Lower leg skin (tissue), 4 donors: ENCODE data around the gene CMC4. TPM values are rescaled to one million over a fixed set of nuclear protein-coding genes. Genes with fewer than 3 reads are reported as not detected.

Source experiments
- DNase-seq, 2 donors: peaks; one replicate each; pipeline ENCODE4 v3.0.0-alpha.2; 2019; ENCODE audit warnings: low spot score in 2 of 2
- H3K4me3 ChIP-seq: fragments of 200-600 bp; sonication (generic); 2 replicates; pipeline ENCODE4 v1.5.1; 2017; ENCODE audit warnings: mild to moderate bottlenecking, low read depth; ENCODE audit not compliant: poor library complexity, severe bottlenecking
- CTCF ChIP-seq, 3 donors: fragments of 450-650 bp; IDR thresholded peaks; one replicate each; pipeline ENCODE4 v1.5.1; 2016; ENCODE audit warnings: antibody characterized with exemption in 3 of 3, mild to moderate bottlenecking in 3 of 3, moderate library complexity in 2 of 3
- POLR2A ChIP-seq, 2 donors: fragments of 450-650 bp; IDR thresholded peaks; one replicate each; pipeline ENCODE4 v1.6.1; 2016 to 2017; ENCODE audit warnings: antibody characterized with exemption in 2 of 2, mild to moderate bottlenecking in 1 of 2, moderate library complexity in 1 of 2
- WGBS, 2 donors: methylation state at CpG; one replicate each; pipeline ENCODE4 v1.1.5; 2018; 5-methylcytosine and 5-hydroxymethylcytosine counted together
- intact Hi-C: fragments of 100-400 bp; cut with DNase I; formaldehyde crosslinking; loops from one replicate; pipeline ENCODE4 v1.15.0; 2023; ENCODE audit warnings: low total_unique reads
- total RNA-seq, 4 donors: library from RNA; depleted of rRNA; stranded (reverse); fragments of >200 nt; gene quantifications; one replicate each; pipeline ENCODE4 v1.1.0, GENCODE V29; 2016

CMC4 gene
- total RNA-seq, 4 donors from 2014 or later, result 17.8 to 22.2 (median 18.5) TPM

DNA sequence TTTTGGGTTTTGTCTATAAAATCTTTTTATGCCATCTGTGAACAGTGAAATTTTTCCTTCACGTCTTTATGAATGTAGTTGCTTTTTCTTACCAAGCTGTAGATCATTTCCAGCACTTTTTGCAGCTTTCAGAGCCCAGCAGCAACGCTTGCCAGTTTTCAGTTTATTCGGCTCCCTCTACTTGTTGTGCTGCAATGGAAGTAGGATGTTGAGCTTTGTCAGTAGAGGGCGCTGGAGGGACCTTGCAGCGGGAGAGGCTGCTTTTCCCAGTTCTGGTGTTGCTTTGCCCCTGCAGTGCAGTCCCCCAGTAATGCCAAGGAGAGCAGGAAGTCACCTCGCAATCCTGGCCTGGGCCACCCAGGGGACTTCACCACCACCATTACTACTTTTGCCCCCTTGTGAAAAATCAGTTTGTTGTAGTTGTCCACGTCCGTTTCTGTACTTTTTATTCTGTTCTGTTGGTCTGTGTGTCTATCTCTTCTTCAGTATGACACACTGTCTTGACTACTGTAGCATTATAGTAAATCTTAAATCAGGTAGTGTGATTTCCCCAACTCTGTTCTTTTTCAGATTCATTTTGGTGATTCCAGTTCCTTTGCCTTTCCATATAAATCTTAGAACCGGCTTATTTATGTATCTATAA lies 21.8 kb downstream of the CMC4 start:
- DNase-seq, result no peak
- intact Hi-C loops, result loop anchor here (5.0 kb wide), 1 partner anchor 182 kb away; no protein-coding TSS in a partner anchor
- WGBS, 2 donors, result 44 to 56% methylated on average over 9 of the region's 9 CpGs
- no peak for TF ChIP-seq CTCF (IDR thresholded peaks at IDR 0.05)
- no peak for TF ChIP-seq POLR2A (IDR thresholded peaks at IDR 0.05)
- no peak overlapping the region for H3K4me3 ChIP-seq

DNA sequence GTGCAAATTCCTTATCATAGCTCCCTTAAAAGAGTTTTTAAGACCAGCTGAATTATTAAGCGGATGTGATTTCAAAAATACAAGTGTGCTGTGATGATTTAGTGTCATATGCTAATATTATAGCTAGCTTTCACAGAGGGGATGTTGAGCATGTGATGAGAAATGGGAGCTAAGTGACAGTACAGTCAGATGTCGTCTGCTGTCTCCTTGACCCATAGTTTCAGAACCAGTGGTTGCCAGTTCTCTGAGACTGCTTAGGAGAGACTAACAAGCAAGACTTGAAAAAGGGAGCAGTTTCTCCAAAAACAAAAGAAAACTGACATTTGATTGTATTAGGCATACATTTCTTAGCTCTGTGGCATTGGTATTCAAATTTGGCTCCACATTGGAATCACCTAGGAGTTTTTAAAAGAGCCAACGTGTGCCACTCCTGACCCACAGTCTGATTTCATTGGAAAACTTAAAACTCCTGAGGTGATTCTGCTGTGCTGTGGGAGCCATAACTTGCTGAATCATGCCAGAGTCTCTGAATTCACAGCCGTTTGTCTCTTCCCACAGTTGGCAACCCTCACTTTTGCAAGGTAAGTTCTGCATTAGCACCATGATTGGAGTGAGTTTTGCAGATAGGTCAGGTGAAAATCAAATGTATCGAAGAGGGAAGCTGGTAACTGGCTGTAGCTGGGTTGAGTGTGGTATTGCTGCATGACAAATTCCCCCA lies 24.0 kb downstream of the CMC4 start:
- DNase-seq, result no peak
- intact Hi-C loops, result loop anchor here (5.0 kb wide), 1 partner anchor 180 kb away; no protein-coding TSS in a partner anchor
- H3K4me3 ChIP-seq, result no peak overlapping the region
- 64 to 80% methylated on average over 5 of the region's 5 CpGs for WGBS, 2 donors
- TF ChIP-seq CTCF (IDR thresholded peaks at IDR 0.05) (no peak), POLR2A (IDR thresholded peaks at IDR 0.05) (no peak)

- no peak overlapping the region for H3K4me3 ChIP-seq
- WGBS, 2 donors, result 69 to 84% methylated on average over 6 of the region's 6 CpGs
- TF ChIP-seq POLR2A (IDR thresholded peaks at IDR 0.05), result no peak
- no peak for TF ChIP-seq CTCF (IDR thresholded peaks at IDR 0.05)
- intact Hi-C loops, result loop anchor here (5.0 kb wide), 1 partner anchor 179 kb away; no protein-coding TSS in a partner anchor
- DNase-seq, result no peak
These were observed 24.7 kb downstream of the CMC4 start for GRCh38 chrX:155046129-155046810.

- DNase-seq, result no peak
- intact Hi-C loops, result no loop called here
- no peak overlapping the region for H3K4me3 ChIP-seq
- no peak for TF ChIP-seq POLR2A (IDR thresholded peaks at IDR 0.05)
- TF ChIP-seq CTCF (IDR thresholded peaks at IDR 0.05), result no peak
- WGBS, 2 donors, result 93 to 95% methylated on average over 4 of the region's 4 CpGs
These were observed 35.2 kb downstream of the CMC4 start for GRCh38 chrX:155035688-155036087.

- no peak for DNase-seq
- 88 to 89% methylated on average over 5 of the region's 5 CpGs for WGBS, 2 donors
- no peak overlapping the region for H3K4me3 ChIP-seq
- intact Hi-C loops, result no loop called here
- TF ChIP-seq POLR2A (IDR thresholded peaks at IDR 0.05) (no peak), CTCF (IDR thresholded peaks at IDR 0.05) (no peak)
These were observed 39.3 kb downstream of the CMC4 start for GRCh38 chrX:155031657-155032056.
